ENCODE results near the gene LUZP2. TPM values are rescaled to one million over a fixed set of nuclear protein-coding genes. Genes with fewer than 3 reads are reported as not detected.

The LUZP2 gene
- total and polyA plus RNA-seq, 9 of the 15 experiments (the other 6 are each of a cell fraction or from before 2014, with no cell fraction given), result not detected

DNA sequence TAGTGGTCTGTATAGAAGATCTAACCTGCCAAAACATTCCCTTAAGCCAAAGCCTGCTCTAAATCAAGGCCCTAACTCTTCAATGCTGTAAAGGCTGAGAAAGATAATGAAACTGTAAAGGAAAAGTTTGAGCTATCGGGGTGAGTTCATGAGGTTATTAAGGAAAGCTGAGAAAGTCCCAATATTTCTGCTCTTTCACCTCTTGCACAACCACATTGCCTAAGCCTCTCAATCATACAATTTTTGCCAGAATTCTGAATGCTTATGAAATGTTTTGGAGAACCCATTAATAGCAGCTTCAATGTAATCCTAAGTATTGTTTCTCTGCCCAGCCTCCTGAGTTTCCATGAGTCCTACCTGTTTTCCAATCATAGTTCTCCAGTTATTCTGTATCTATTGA lies 373.2 kb downstream of the LUZP2 start:
- no peak for FAIRE-seq
- BruUV-seq (replicated peaks), result no TSS peak

DNA sequence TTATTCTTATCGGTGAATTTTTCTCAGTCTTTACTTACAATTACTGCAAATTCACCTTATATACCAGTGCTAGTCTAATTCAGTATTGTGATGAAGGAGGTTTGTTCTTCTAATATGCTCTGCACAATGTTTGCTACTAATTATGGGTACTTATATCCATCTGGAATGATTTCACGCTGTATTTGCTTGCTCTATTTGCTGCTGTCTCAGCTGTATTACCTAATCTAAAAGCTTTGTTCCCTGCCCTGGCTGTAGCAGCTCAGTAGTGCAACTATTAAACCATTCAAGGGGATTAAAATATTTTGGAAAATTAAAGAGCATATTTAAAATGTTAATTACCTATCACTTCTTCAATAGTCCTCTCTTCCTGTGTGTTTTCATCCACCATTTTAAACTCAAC lies 375.3 kb downstream of the LUZP2 start:
- ChIA-PET CTCF (ENCODE audit: low intra/inter-chr PET ratio) (no interaction called here), POLR2A (no interaction called here)
- no TSS peak for BruUV-seq (replicated peaks)
- in situ Hi-C loops (cut with MboI) (no loop called here), intact Hi-C loops (cut with micrococcal nuclease) (no loop called here)
- DNase-seq (ENCODE audit: extremely low read depth in 1 of 4, low spot score in 3 of 4), result no peak
- no peaks in the 10 kb centered on the region for H3K36me3 ChIP-seq (ENCODE audit: control insufficient read depth, insufficient read depth, low read length)
- ATAC-seq, result no peak
- H3K9me1 ChIP-seq (ENCODE audit: control insufficient read depth, insufficient read depth, low read length), result no peaks in the 10 kb centered on the region
- 3% methylated on average over 2 of the region's 2 CpGs for WGBS (ENCODE audit: insufficient coverage, low coverage, missing lambda C conversion rate)
- H3K4me3 ChIP-seq, result no peak overlapping the region
- no peak for TF ChIP-seq MTF1 (CRISPR knock-in tag; IDR thresholded peaks at IDR 0.05; ENCODE audit: borderline replicate concordance)
- no peak for TF ChIP-seq LCOR (CRISPR knock-in tag; IDR thresholded peaks at IDR 0.05)
- no peak for TF ChIP-seq WHSC1 (IDR thresholded peaks at IDR 0.05; ENCODE audit: low read length)
- TF ChIP-seq ZBTB17 (CRISPR knock-in tag; IDR thresholded peaks at IDR 0.05), result no peak
- no peak for TF ChIP-seq MAFK (IDR thresholded peaks at IDR 0.05; ENCODE audit: low read length)
- no peaks in the 10 kb centered on the region for H4K20me1 ChIP-seq (replicated peaks; ENCODE audit: control insufficient read depth, insufficient read depth, low read length)
- no peaks in the 10 kb centered on the region for H3K4me1 ChIP-seq (replicated peaks in 1 of 2; ENCODE audit: control insufficient read depth in 2 of 2, insufficient read depth in 2 of 2, low read length in 2 of 2)
- FAIRE-seq, result no peak
- H3K79me2 ChIP-seq (ENCODE audit: control insufficient read depth, insufficient read depth, low read length), result no peaks in the 10 kb centered on the region
- no peak overlapping the region for H3K27ac ChIP-seq (ENCODE audit: extremely low read depth, low read depth, low read length)
- H2AFZ ChIP-seq (ENCODE audit: low read depth, low read length), result no peak overlapping the region
- no peak overlapping the region for H3K9ac ChIP-seq (ENCODE audit: insufficient read depth in 1 of 2, low read depth in 2 of 2, low read length in 2 of 2)
- H3K9me3 ChIP-seq (replicated peaks; ENCODE audit: control insufficient read depth, insufficient read depth, low read depth, low read length), result no peaks in the 10 kb centered on the region
- H3K27me3 ChIP-seq (ENCODE audit: control insufficient read depth in 2 of 2, insufficient read depth in 2 of 2, low read length in 2 of 2), result no peaks in the 10 kb centered on the region
- H3K4me2 ChIP-seq (ENCODE audit: insufficient read depth, low read length), result no peak overlapping the region

More for the DNA sequence above, 373.2 kb downstream of the LUZP2 start:
- ChIA-PET CTCF (ENCODE audit: low intra/inter-chr PET ratio) (no interaction called here), POLR2A (no interaction called here)
- H3K27ac ChIP-seq (ENCODE audit: extremely low read depth, low read depth, low read length), result no peak overlapping the region
- H3K9ac ChIP-seq (ENCODE audit: insufficient read depth in 1 of 2, low read depth in 2 of 2, low read length in 2 of 2), result no peak overlapping the region
- no peak overlapping the region for H3K4me3 ChIP-seq
- H3K36me3 ChIP-seq (ENCODE audit: control insufficient read depth, insufficient read depth, low read length), result no peaks in the 10 kb centered on the region
- H2AFZ ChIP-seq (ENCODE audit: low read depth, low read length), result no peak overlapping the region
- H3K27me3 ChIP-seq (ENCODE audit: control insufficient read depth in 2 of 2, insufficient read depth in 2 of 2, low read length in 2 of 2), result no peaks in the 10 kb centered on the region
- ATAC-seq (no peak), DNase-seq (ENCODE audit: extremely low read depth in 1 of 4, low spot score in 3 of 4) (no peak)
- intact Hi-C loops (cut with micrococcal nuclease), result no loop called here
- H3K9me3 ChIP-seq (replicated peaks; ENCODE audit: control insufficient read depth, insufficient read depth, low read depth, low read length), result no peaks in the 10 kb centered on the region
- WGBS (ENCODE audit: insufficient coverage, low coverage, missing lambda C conversion rate), result 0% methylated on average over 1 of the region's 1 CpG
- H4K20me1 ChIP-seq (replicated peaks; ENCODE audit: control insufficient read depth, insufficient read depth, low read length), result no peaks in the 10 kb centered on the region
- no peaks in the 10 kb centered on the region for H3K9me1 ChIP-seq (ENCODE audit: control insufficient read depth, insufficient read depth, low read length)
- no peaks in the 10 kb centered on the region for H3K4me1 ChIP-seq (replicated peaks in 1 of 2; ENCODE audit: control insufficient read depth in 2 of 2, insufficient read depth in 2 of 2, low read length in 2 of 2)
- no peak for TF ChIP-seq PML (IDR thresholded peaks at IDR 0.05; ENCODE audit: low read length)
- in situ Hi-C loops (cut with MboI), result no loop called here
- no peaks in the 10 kb centered on the region for H3K79me2 ChIP-seq (ENCODE audit: control insufficient read depth, insufficient read depth, low read length)
- no peak overlapping the region for H3K4me2 ChIP-seq (ENCODE audit: insufficient read depth, low read length)
